ENCODE data around the gene HOXB1.
A peak's percentile ranks its signal among the peaks of the same experiment; 100 is the strongest.

Gene HOXB1

GRCh38 chr17:48553190-48553547 lies 22.4 kb upstream of the HOXB1 start:
- no peak for DNase-seq

GRCh38 chr17:48552466-48553189 lies 21.8 kb upstream of the HOXB1 start:
- DNase-seq, result no peak

GRCh38 chr17:48551596-48552465 lies 21.0 kb upstream of the HOXB1 start:
- no peak for DNase-seq

- no peak for DNase-seq
These were observed 20.4 kb upstream of the HOXB1 start for GRCh38 chr17:48551214-48551555.

- DNase-seq, result no peak
These were observed 19.8 kb upstream of the HOXB1 start for GRCh38 chr17:48550502-48551213.

- DNase-seq, result no peak
These were observed 19.2 kb upstream of the HOXB1 start for GRCh38 chr17:48549914-48550501.

- no peak for DNase-seq
These were observed 18.4 kb upstream of the HOXB1 start for GRCh38 chr17:48549281-48549630.

GRCh38 chr17:48548523-48549280 lies 17.9 kb upstream of the HOXB1 start:
- DNase-seq, result no peak

GRCh38 chr17:48547808-48548522 lies 17.2 kb upstream of the HOXB1 start:
- DNase-seq, result peak; percentile 40

GRCh38 chr17:48546924-48547807 lies 16.4 kb upstream of the HOXB1 start:
- no peak for DNase-seq

GRCh38 chr17:48546137-48546923 lies 15.5 kb upstream of the HOXB1 start:
- DNase-seq, result no peak

- DNase-seq, result no peak
These were observed 14.7 kb upstream of the HOXB1 start for GRCh38 chr17:48545539-48545938.

- DNase-seq, result peak; percentile 64
These were observed 14.2 kb upstream of the HOXB1 start, which contains the start of gene HOXB2 for GRCh38 chr17:48545022-48545375. TSS of gene HOXB2 (minus strand) at chr17:48545109. CDS start at chr17:48544911, 198 bp downstream.

GRCh38 chr17:48544349-48545021 lies 13.7 kb upstream of the HOXB1 start:
- peak; percentile 37 for DNase-seq

- no peak for DNase-seq
These were observed 13.1 kb upstream of the HOXB1 start for GRCh38 chr17:48543854-48544348.

- DNase-seq, result no peak
These were observed 12.5 kb upstream of the HOXB1 start for GRCh38 chr17:48543107-48543853.

GRCh38 chr17:48542698-48543106 lies 11.9 kb upstream of the HOXB1 start:
- DNase-seq, result no peak

GRCh38 chr17:48542114-48542656 lies 11.4 kb upstream of the HOXB1 start:
- no peak for DNase-seq
